B cell (primary cell): ENCODE measurements around the gene BTK. TPM values are rescaled to one million over a fixed set of nuclear protein-coding genes. Genes with fewer than 3 reads are reported as not detected.

Source experiments
- ATAC-seq: fragments of 200-7000 bp; cut with Tn5 transposase; one replicate; pipeline ENCODE4 v1.10.0; 2021; ENCODE audit warnings: low read depth, mild to moderate bottlenecking, moderate number of reproducible peaks, moderate library complexity
- CTCF ChIA-PET: fragments of 350-600 bp; sonication (Branson Sonifier 250); formaldehyde crosslinking; loops from one replicate; lab custom pipeline; 2021; ENCODE audit warnings: antibody characterized with exemption, inconsistent platforms; lab: Charles Lee
- POLR2A ChIA-PET: fragments of 350-600 bp; sonication (Branson Sonifier 250); formaldehyde crosslinking; loops from one replicate; lab custom pipeline; 2021; ENCODE audit warnings: antibody characterized with exemption; lab: Charles Lee
- DNase-seq: peaks from one replicate; pipeline ENCODE4 v3.0.0; 2013
- H2AFZ ChIP-seq: 2 replicates; pipeline ENCODE4 v1.6.1; 2012; ENCODE audit warnings: mild to moderate bottlenecking, low read depth, low read length; ENCODE audit not compliant: insufficient read depth, poor library complexity, severe bottlenecking
- H3K27ac ChIP-seq, 2 donors: 1 replicate in 1 of 2; 2 replicates in 1 of 2; pipeline ENCODE4 v1.5.1; 2012 to 2013; ENCODE audit warnings: low read length in 2 of 2, mild to moderate bottlenecking in 2 of 2, moderate library complexity in 1 of 2
- H3K27me3 ChIP-seq, 4 experiments: fragments of 200-600 bp in 1 of 4; sonication (generic) in 1 of 4; replicated peaks in 1 of 4; 1 replicate in 2 of 4; 2 replicates in 2 of 4; pipeline versions ENCODE4 v1.6.1 to v1.7.0; 2013 to 2016; ENCODE audit warnings: low read length in 3 of 4, mild to moderate bottlenecking in 2 of 4, mixed read lengths in 1 of 4, moderate library complexity in 1 of 4; ENCODE audit not compliant: insufficient read depth in 4 of 4, control insufficient read depth in 3 of 4; ENCODE audit errors: control extremely low read depth in 1 of 4
- H3K36me3 ChIP-seq, 2 experiments: replicated peaks in 1 of 2; 1 replicate in 1 of 2; 2 replicates in 1 of 2; pipeline versions ENCODE4 v1.6.1 to v1.7.1; 2013; ENCODE audit warnings: low read length in 1 of 2; ENCODE audit not compliant: insufficient read depth in 2 of 2, control insufficient read depth in 1 of 2; ENCODE audit errors: control extremely low read depth in 1 of 2, extremely low read depth in 1 of 2
- H3K4me1 ChIP-seq, 2 donors: fragments of 200-600 bp in 1 of 2; sonication (generic) in 1 of 2; 1 replicate in 1 of 2; 2 replicates in 1 of 2; pipeline versions ENCODE4 v1.5.1 to v1.6.1; 2013 to 2017; ENCODE audit warnings: low read length in 2 of 2; ENCODE audit not compliant: control insufficient read depth in 2 of 2, insufficient read depth in 2 of 2
- H3K4me2 ChIP-seq: replicated peaks from 2 replicates; pipeline ENCODE3; 2012; ENCODE audit warnings: mild to moderate bottlenecking, low read depth, low read length; ENCODE audit not compliant: poor library complexity, severe bottlenecking
- H3K4me3 ChIP-seq, 5 experiments: fragments of 200-600 bp in 1 of 5; sonication (generic) in 1 of 5; 1 replicate in 3 of 5; 2 replicates in 2 of 5; pipeline versions ENCODE4 v1.5.1 to v1.7.0; 2011 to 2016; ENCODE audit warnings: low read length in 4 of 5, mild to moderate bottlenecking in 4 of 5, low read depth in 2 of 5, control low read depth in 1 of 5, moderate library complexity in 1 of 5; ENCODE audit not compliant: insufficient read depth in 1 of 5; ENCODE audit errors: control extremely low read depth in 1 of 5, extremely low read depth in 1 of 5
- H3K79me2 ChIP-seq: fragments of 200-600 bp; sonication (generic); one replicate; pipeline ENCODE4 v1.6.0; 2016; ENCODE audit warnings: low read length; ENCODE audit not compliant: control insufficient read depth, insufficient read depth
- H3K9ac ChIP-seq: fragments of 200-600 bp; sonication (generic); 2 replicates; pipeline ENCODE4 v1.6.1; 2017; ENCODE audit warnings: mild to moderate bottlenecking, low read length, moderate library complexity
- H3K9me3 ChIP-seq, 3 donors: one replicate each; pipeline versions ENCODE4 v1.6.1 to v1.7.1; 2013; ENCODE audit warnings: low read length in 2 of 3; ENCODE audit not compliant: control insufficient read depth in 2 of 3, insufficient read depth in 1 of 3; ENCODE audit errors: control extremely low read depth in 1 of 3
- H4K20me1 ChIP-seq: 2 replicates; pipeline ENCODE4 v1.6.0; 2012; ENCODE audit warnings: mild to moderate bottlenecking, low read length; ENCODE audit not compliant: insufficient read depth, control insufficient read depth, poor library complexity, severe bottlenecking
- H3K27ac Mint-ChIP-seq: one replicate; pipeline ENCODE4 v1.8.0; 2021; ENCODE audit warnings: mixed read lengths
- H3K27me3 Mint-ChIP-seq: one replicate; pipeline ENCODE4 v1.8.0; 2021; ENCODE audit warnings: mixed read lengths
- H3K4me1 Mint-ChIP-seq: one replicate; pipeline ENCODE4 v1.8.0; 2021; ENCODE audit warnings: mixed read lengths
- H3K4me3 Mint-ChIP-seq: one replicate; pipeline ENCODE4 v1.8.0; 2021; ENCODE audit warnings: mixed read lengths
- H3K9me3 Mint-ChIP-seq: one replicate; pipeline ENCODE4 v1.8.0; 2022; ENCODE audit warnings: mixed read lengths; ENCODE audit not compliant: insufficient read depth
- CTCF ChIP-seq: fragments of 200-600 bp; IDR thresholded peaks from one replicate; pipeline ENCODE4 v1.8.0; 2022; ENCODE audit warnings: antibody characterized with exemption, mild to moderate bottlenecking
- EZH2 ChIP-seq: IDR thresholded peaks from 2 replicates; pipeline ENCODE4 v1.6.1; 2012; ENCODE audit warnings: borderline replicate concordance, low read depth, mild to moderate bottlenecking, moderate library complexity, low read length; ENCODE audit not compliant: insufficient read depth, poor library complexity, severe bottlenecking
- WGBS: methylation state at CpG from one replicate; pipeline ENCODE4 v1.1.5; 2013; ENCODE audit warnings: missing lambda C conversion rate; ENCODE audit not compliant: insufficient coverage; 5-methylcytosine and 5-hydroxymethylcytosine counted together
- intact Hi-C: fragments of 100-400 bp; cut with micrococcal nuclease; formaldehyde crosslinking; loops from one replicate; pipeline ENCODE4 v1.10.0; 2022
- polyA plus RNA-seq: library from polyadenylated mRNA; depleted of rRNA; stranded (reverse); fragments of >200 nt; gene quantifications from 2 replicates; pipeline ENCODE4 v1.2.3, GENCODE V29; 2012
- total RNA-seq, 2 donors: library from RNA; stranded (reverse); fragments of 120-200 nt in 1 of 2; gene quantifications; 1 replicate in 1 of 2; 2 replicates in 1 of 2; pipeline versions ENCODE4 v1.2.3 to v1.2.4, GENCODE V29; 2013 to 2022

The BTK gene
- total and polyA plus RNA-seq, 2 donors (not counting 1 experiment from before 2014, with no cell fraction given): 166 to 235 TPM

GRCh38 chrX:101395789-101396188 lies 9.8 kb upstream of the BTK start:
- no peaks in the 10 kb centered on the region for H4K20me1 ChIP-seq
- ATAC-seq (no peak), DNase-seq (no peak)
- no peak overlapping the region for H3K4me3 Mint-ChIP-seq
- intact Hi-C loops: no loop called here
- H3K4me1 Mint-ChIP-seq: peaks cover 28% of the 10 kb centered on the region
- H3K27me3 Mint-ChIP-seq: no peaks in the 10 kb centered on the region
- H3K9ac ChIP-seq: no peak overlapping the region
- no peaks in the 10 kb centered on the region for H3K79me2 ChIP-seq
- no CpG with 5 or more reads among the region's 1 CpG for WGBS
- H3K27ac ChIP-seq: peak overlapping the region in 1 of 2 donors; percentile 24
- peaks cover 8 to 13% of the 10 kb centered on the region in 2 donors for H3K4me1 ChIP-seq
- H3K4me2 ChIP-seq: no peak overlapping the region
- ChIA-PET CTCF (interaction anchor here (0.7 to 0.8 kb wide), 2 partner anchors 19 to 233 kb away, joined by 3 to 4 read pairs; no protein-coding TSS in a partner anchor), POLR2A (interaction anchor here (0.7 kb wide), 1 partner anchor 10 kb away, joined by 5 read pairs; no protein-coding TSS in a partner anchor)
- peaks cover 0 to 15% of the 10 kb centered on the region in 2 experiments for H3K36me3 ChIP-seq
- H3K9me3 Mint-ChIP-seq: no peaks in the 10 kb centered on the region
- H3K27ac Mint-ChIP-seq: no peak overlapping the region
- H3K27me3 ChIP-seq: no peaks in the 10 kb centered on the region
- H3K9me3 ChIP-seq: no peaks in the 10 kb centered on the region
- TF ChIP-seq EZH2: no peak
- H2AFZ ChIP-seq: no peak overlapping the region
- H3K4me3 ChIP-seq: no peak overlapping the region

- no peak overlapping the region for H3K27ac ChIP-seq
- no peak for DNase-seq
- H3K4me1 ChIP-seq: peaks cover 13 to 18% of the 10 kb centered on the region in 2 donors
- no peaks in the 10 kb centered on the region for H3K79me2 ChIP-seq
- H3K4me2 ChIP-seq: no peak overlapping the region
- no peaks in the 10 kb centered on the region for H4K20me1 ChIP-seq
- no peaks in the 10 kb centered on the region for H3K9me3 ChIP-seq
- intact Hi-C loops: no loop called here
- H3K9ac ChIP-seq: no peak overlapping the region
- H3K36me3 ChIP-seq: peaks cover 0 to 15% of the 10 kb centered on the region in 2 experiments
- H3K27me3 Mint-ChIP-seq: no peaks in the 10 kb centered on the region
- no peak for ATAC-seq
- no peaks in the 10 kb centered on the region for H3K27me3 ChIP-seq
- no peak overlapping the region for H3K27ac Mint-ChIP-seq
- H3K4me3 Mint-ChIP-seq: no peak overlapping the region
- H3K9me3 Mint-ChIP-seq: no peaks in the 10 kb centered on the region
- POLR2A ChIA-PET: interaction anchor here (0.9 kb wide), 1 partner anchor 11 kb away, joined by 6 read pairs; no protein-coding TSS in a partner anchor
- no peak for TF ChIP-seq CTCF
- TF ChIP-seq EZH2: no peak
- H3K4me1 Mint-ChIP-seq: peaks cover 32% of the 10 kb centered on the region
- H3K4me3 ChIP-seq: no peak overlapping the region
- CTCF ChIA-PET: no interaction called here
- no peak overlapping the region for H2AFZ ChIP-seq
Measured at GRCh38 chrX:101394372-101394771, 8.4 kb upstream of the BTK start.
